Choroid plexus epithelial cell (primary cell): ENCODE measurements around the gene CSAD.
A peak's percentile ranks its signal among the peaks of the same experiment; 100 is the strongest.
"Not testable (repeated sequence)": the region's sequence is repeated elsewhere in the genome, so short reads cannot be mapped to it uniquely, and the experiment has no call there.

ENCODE experiments used
- DNase-seq: peaks from one replicate; pipeline ENCODE4 v3.0.0-alpha.2; 2010; ENCODE audit warnings: low read depth
- H3K4me3 ChIP-seq: 2 replicates; pipeline ENCODE4 v1.5.1; 2011; ENCODE audit warnings: low read depth, mild to moderate bottlenecking, control low read depth, low read length, moderate library complexity
- CTCF ChIP-seq: conservative IDR thresholded peaks from 2 replicates; pipeline ENCODE4 v1.5.1; 2011; ENCODE audit warnings: low read depth, mild to moderate bottlenecking, control low read depth, inconsistent platforms, low read length, moderate library complexity

Gene CSAD

GRCh38 chr12:53204351-53204750, 23.6 kb upstream of the CSAD start:
- DNase-seq: no peak
- no peak overlapping the region for H3K4me3 ChIP-seq

GRCh38 chr12:53202316-53202715, 21.6 kb upstream of the CSAD start:
- not testable (repeated sequence) for DNase-seq, H3K4me3 ChIP-seq

More at GRCh38 chr12:53204351-53204750, 23.6 kb upstream of the CSAD start:
- no peak for TF ChIP-seq CTCF

GRCh38 chr12:53201639-53202038, 20.9 kb upstream of the CSAD start:
- H3K4me3 ChIP-seq: no peak overlapping the region

GRCh38 chr12:53201177-53201541, 20.4 kb upstream of the CSAD start:
- DNase-seq: no peak
- no peak overlapping the region for H3K4me3 ChIP-seq
- TF ChIP-seq CTCF: no peak

More at GRCh38 chr12:53201639-53202038, 20.9 kb upstream of the CSAD start:
- DNase-seq: no peak
- no peak for TF ChIP-seq CTCF

GRCh38 chr12:53200458-53201176, 19.9 kb upstream of the CSAD start:
- DNase-seq: peak; percentile 46

GRCh38 chr12:53200107-53200457, 19.4 kb upstream of the CSAD start:
- no peak overlapping the region for H3K4me3 ChIP-seq
- TF ChIP-seq CTCF: no peak
- DNase-seq: no peak

More at GRCh38 chr12:53200458-53201176, 19.9 kb upstream of the CSAD start:
- no peak overlapping the region for H3K4me3 ChIP-seq
- TF ChIP-seq CTCF: no peak

- TF ChIP-seq CTCF: no peak
Measured at GRCh38 chr12:53199700-53200099, 19.0 kb upstream of the CSAD start.

More at GRCh38 chr12:53199700-53200099, 19.0 kb upstream of the CSAD start:
- no peak for DNase-seq
- H3K4me3 ChIP-seq: no peak overlapping the region
